GM19467 (cell line): Measurements from ENCODE around the gene FLG2.

Experiments used
- ATAC-seq: cut with Tn5 transposase; IDR thresholded peaks from one replicate; pipeline ENCODE4 v1.9.1; 2021; ENCODE audit warnings: mild to moderate bottlenecking, moderate library complexity; ENCODE audit not compliant: unreplicated experiment

FLG2 gene

GRCh38 chr1:152359906-152360305 is at the start of gene FLG2:
FLG2 (minus strand) TSS chr1:152360006; CDS start chr1:152358884, 1,122 bp downstream.
- no peak for ATAC-seq

GRCh38 chr1:152408664-152409063 is 48.9 kb upstream of the FLG2 start:
- no peak for ATAC-seq

- no peak for ATAC-seq
These were observed 39.2 kb upstream of the FLG2 start for GRCh38 chr1:152398812-152399698.

GRCh38 chr1:152397474-152397873 is 37.7 kb upstream of the FLG2 start:
- no peak for ATAC-seq

GRCh38 chr1:152394151-152394550 is 34.3 kb upstream of the FLG2 start:
- ATAC-seq = no peak

GRCh38 chr1:152392909-152393308 is 33.1 kb upstream of the FLG2 start:
- ATAC-seq = no peak

- ATAC-seq = no peak
These were observed 29.1 kb upstream of the FLG2 start for GRCh38 chr1:152388889-152389288.

- ATAC-seq = no peak
These were observed 27.1 kb upstream of the FLG2 start for GRCh38 chr1:152386940-152387339.

- no peak for ATAC-seq
These were observed 21.1 kb upstream of the FLG2 start for GRCh38 chr1:152380932-152381331.

GRCh38 chr1:152374451-152374850 is 14.6 kb upstream of the FLG2 start:
- no peak for ATAC-seq

GRCh38 chr1:152372672-152373071 is 12.9 kb upstream of the FLG2 start:
- ATAC-seq = no peak

- no peak for ATAC-seq
These were observed 7.6 kb upstream of the FLG2 start for GRCh38 chr1:152367436-152367835.

GRCh38 chr1:152356736-152357135 is 3.1 kb downstream of the FLG2 start:
- no peak for ATAC-seq

GRCh38 chr1:152349611-152350010 is 10.2 kb downstream of the FLG2 start:
- ATAC-seq = no peak

GRCh38 chr1:152348447-152348846 is 11.4 kb downstream of the FLG2 start:
- no peak for ATAC-seq

GRCh38 chr1:152347116-152347728 is 12.6 kb downstream of the FLG2 start:
- ATAC-seq = no peak

GRCh38 chr1:152344438-152344837 is 15.4 kb downstream of the FLG2 start:
- no peak for ATAC-seq

GRCh38 chr1:152343006-152343405 is 16.8 kb downstream of the FLG2 start:
- ATAC-seq = no peak

- no peak for ATAC-seq
These were observed 24.4 kb downstream of the FLG2 start for GRCh38 chr1:152335399-152335798.

GRCh38 chr1:152328801-152329391 is 30.9 kb downstream of the FLG2 start:
- ATAC-seq = no peak

GRCh38 chr1:152325111-152325510 is 34.7 kb downstream of the FLG2 start, which contains the start of gene FLG:
FLG (minus strand) TSS chr1:152325239; CDS start chr1:152315456, 9,783 bp downstream.
- ATAC-seq = no peak

- no peak for ATAC-seq
These were observed 45.8 kb downstream of the FLG2 start for GRCh38 chr1:152313970-152314369.
